Stimulated activated CD4-positive, alpha-beta T cell treated with anti-CD3 and anti-CD28 coated beads, Interleukin-2, amount 100 ng/mL, for 4 hours (primary cell): ENCODE results near the gene ACAT2.
"Not testable (repeated sequence)": the region's sequence is repeated elsewhere in the genome, so short reads cannot be mapped to it uniquely, and the experiment has no call there.

ENCODE experiments used
- DNase-seq: peaks from one replicate; pipeline ENCODE4 v3.0.0-alpha.2; 2020; ENCODE audit warnings: low read depth

The ACAT2 gene

DNA sequence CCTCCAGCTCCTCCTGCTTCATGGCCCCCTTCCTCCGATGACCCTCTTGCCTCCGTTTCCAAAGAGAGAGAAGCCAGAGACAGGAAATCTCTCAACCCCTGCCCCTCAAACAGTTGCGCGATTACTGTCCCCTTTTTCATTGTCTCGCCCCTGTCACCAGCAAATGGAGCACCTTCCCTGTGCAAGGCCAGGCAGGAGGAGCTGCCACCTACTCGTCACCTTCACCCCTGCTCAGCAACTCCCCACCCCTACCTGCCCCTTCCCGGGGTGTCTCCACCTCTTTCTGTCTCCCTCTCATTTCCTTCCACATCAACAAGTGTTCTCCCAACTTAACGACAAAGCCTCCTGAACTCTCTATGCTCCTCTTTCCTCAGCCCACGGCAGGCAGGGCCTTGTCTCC is 51.9 kb downstream of the ACAT2 start:
- no peak for DNase-seq

DNA sequence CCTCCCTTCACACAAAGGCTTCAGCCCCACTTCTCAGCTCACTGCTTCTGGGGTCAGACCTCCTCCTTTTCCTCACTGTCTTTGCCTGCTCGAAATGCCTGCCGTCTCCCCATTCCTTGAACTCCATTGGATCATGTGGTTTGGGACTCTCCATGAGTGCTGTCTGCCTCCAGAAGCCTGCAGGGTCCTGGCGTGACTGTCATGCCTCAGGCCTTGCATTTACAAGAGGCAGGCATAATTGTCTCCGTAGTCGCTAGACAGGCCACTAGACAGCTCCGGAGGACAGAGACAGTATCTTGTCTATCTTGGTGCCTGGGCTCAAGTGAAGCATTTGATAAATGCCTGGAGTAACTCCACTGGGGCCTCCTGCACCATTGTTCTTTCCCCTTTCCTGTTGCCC is 53.6 kb downstream of the ACAT2 start:
- DNase-seq: no peak

DNA sequence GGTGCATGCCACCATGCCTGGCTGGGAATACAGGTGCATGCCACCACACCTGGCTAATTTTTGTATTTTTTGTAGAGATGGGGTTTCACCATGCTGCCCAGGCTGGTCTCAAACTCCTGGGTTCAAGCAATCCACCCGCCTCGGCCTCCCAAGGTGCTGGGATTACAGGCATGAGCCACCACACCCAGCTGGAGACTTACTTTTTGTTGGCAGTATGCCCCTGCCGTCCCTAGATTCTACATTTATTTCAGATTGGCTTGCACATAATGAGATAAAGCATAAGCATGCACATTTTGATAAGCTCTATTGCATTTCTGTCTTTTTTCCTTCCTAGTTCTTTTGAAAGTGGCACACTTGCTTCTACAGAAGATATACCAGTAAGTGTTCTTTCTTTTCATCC is 54.9 kb downstream of the ACAT2 start:
- DNase-seq: not testable (repeated sequence)

DNA sequence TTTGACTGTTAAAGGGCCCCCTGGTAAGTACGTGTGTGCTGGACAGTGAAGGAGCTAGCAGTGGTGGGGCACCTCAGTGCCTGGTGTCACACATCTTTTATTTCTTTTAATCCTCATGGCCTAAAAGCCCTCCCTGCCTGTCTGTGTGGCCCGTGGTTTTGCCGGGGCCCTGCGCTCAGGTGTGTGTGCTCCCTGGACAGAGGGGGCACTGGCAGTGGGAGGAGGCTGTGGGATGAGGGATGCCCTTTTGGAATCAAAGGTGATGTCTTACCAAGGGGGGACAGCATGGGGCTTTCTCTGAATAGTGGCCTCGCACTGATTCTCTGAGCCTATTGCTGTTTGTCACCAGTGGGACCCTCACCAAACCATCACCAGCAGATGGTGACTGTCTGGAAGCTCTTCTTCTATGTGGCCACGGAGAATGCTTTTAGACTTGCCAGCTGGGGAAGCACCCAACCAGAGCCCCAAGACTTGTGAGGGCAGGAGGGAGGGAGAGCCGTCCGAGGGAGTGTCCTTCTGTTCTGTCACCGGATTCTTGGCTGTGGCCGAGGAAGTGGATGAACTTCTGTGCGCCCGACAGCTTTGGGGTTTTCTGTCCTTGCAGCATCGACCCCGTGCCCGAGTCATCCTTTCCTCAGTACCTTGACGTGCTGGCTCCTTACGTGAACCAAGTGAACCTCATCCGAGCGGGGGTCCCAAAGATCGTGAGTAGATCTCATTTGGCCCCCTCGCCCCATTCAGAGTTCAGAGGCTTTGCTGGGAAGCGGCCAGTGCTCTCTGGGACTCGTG is 56.3 kb downstream of the ACAT2 start:
- no peak for DNase-seq

DNA sequence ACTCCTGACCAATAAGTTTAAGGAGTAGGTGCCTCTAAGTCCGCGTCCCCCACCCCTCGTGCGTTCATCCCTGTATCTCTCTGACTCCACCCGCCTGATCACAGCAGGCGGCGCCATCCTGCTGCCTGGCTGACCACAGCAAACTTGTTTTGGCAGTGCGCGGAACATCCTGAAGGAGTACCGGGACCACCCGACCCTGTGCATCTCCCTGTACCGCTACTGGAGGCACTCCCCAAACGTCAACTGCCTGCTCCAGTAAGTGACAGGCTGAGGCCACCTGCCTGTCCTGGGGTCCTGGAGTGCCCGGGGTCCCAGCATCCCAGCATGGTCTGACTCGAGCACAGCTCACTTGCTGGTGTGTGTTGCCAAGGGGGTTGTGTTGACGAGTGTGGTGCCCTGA is 57.3 kb downstream of the ACAT2 start:
- no peak for DNase-seq

DNA sequence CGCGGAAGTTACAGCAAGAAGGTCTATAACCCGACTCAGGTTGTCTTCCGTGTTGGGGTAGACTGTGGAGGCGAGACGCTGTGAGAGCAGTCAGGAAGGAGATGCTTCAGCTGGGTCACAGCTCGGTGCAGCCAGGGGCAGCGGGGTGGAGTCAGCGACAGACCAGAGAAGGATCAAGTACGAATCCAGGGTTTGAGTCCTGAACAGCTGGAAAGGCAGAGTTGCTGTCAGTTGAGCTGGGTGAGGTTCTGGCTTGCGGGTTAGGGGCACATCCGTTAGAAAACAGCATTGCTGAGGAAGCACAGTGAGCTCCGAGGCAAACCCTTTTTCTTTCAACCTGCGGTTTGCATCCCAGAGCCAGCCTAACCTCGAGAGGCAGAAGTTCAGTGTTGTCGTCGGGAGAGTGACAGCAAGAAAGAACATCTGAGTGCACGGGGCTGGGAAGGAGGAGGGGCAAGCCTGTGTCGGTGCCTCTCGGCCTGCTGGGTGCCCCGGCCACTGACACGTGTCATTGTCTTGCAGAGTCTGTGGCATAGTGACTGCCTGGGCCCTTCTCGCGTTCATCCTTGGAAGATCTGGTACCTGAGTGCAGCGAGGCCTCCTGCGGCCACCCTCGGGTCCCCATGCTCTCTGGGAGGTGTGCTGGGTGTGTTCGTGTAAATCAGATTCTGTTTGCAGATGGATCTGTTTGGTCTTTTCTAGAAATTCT is 58.2 kb downstream of the ACAT2 start:
- peak; percentile 5 for DNase-seq

DNA sequence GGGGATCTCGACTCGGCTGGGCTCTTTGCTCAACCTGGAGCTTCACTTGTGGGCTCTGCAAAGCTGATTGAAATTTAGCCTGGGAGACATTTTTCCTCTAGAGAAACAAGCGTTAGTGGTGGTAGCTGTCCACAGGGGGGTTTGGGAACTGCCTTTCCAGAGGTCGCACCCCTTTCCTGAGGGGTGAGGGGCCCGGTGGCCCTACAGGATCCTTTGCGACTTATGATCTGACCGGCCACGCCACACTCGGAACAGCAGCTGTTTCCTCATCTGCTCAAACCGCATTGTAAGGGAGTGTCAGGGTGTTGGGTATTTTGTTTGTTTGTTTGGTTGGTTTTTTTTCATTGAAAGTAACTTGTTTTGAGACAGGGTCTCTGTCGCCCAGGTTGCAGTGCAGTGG is 59.3 kb downstream of the ACAT2 start:
- no peak for DNase-seq

DNA sequence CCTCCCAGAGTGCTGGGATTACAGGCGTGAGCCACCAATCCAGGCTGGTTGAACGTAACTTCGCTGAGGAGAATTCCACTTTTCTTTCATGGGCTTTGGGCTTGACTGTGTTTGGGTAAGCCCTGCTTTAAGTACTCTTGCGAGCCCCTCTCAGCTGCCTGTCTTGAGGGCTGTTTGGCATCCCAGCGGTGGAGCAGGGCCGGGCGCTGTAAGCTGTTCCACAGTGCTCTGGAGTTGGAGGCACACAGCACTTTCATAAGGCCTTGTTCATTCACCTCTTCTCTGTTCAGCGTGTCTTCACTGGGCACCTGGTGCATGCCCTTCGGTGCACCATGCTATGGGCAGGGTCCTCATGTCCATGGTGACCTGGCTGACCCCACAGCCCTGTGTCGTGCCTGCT is 59.9 kb downstream of the ACAT2 start:
- DNase-seq: no peak

DNA sequence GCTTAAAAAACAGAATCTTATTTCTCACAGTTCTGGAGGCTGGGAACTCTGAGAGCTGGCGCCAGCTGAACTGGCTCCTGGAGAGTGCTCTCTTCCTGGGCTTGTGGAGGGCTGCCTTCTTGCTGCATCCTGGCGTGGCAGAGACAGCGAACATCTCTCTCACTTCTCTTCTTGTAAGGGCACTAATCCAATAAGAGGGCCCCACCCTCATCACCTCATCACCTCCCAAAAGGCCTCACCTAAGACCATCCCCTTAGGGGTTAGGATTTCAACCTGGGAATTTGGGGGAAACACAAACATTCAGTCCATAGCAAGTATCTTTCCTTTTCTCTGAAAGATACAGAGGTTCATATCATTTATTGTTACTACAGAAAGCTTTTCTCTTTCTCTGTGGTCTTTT is 62.1 kb downstream of the ACAT2 start:
- no peak for DNase-seq

DNA sequence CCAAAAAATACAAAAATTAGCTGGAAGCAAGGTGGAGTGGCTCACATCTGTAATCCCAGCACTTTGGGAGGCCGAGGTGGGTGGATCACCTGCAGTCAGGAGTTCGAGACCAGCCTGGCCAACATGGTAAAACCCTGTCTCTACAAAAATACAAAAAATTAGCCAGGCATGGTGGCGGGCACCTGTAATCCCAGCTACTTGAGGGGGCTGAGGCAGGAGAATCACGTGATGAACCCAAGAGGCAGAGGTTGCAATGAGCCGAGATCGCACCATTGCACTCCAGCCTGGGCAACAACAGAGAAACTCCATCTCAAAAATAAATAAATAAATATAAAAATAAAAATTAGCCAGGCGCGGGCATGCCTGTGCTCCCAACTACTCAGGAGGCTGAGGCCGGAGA is 62.8 kb downstream of the ACAT2 start:
- not testable (repeated sequence) for DNase-seq

DNA sequence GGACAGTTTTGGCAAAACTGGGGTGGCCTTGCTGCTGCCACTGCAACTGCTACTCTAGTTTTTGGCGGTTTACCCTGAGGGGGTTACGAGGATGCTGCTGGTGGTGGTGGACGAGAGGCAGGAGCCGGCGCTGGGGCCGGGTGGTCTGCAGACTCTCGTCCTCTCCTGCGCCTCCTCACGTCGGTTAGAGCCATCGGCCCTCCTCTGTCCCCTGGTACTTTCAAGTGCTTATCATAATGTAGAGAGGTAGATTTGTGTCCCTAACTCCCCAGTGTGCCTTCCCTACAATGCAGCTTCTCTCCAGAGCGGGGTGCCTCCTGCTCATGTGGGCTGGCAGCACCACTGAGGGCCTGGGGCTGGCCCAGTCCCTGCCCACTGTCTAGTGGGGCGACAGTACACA is 64.2 kb downstream of the ACAT2 start:
- no peak for DNase-seq

DNA sequence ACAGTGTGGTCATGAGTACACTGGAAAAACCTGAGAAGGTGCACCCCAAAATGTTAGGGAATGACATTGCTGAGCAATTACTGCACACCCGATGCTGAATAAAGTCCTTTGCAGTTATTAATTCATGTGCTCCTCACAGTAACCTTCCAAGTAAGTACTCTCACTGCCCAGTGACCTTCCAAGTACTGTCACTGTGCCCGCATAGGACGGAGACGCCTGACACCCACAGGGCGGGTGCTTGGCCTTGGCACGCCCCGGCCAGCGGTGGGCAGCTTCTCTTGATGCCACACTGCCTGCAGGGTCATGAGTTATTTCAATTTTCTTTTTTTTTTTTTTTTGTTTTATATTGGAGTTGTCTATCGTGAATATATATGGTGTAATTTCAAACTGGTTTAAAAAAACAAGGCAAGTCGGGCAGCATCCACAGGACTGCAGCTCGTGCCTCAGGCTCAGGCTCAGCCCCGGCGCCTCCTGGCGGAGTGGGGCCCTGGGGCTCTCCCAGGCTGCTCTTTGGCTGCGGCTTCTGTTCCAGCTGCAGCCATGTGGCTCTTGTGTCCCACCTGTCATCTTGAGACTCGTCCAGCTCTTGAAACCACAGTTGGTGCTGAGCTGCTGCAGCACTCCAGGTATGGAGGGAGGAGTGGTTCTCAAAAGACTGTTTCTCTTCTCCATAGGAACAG is 65.3 kb downstream of the ACAT2 start:
- no peak for DNase-seq

DNA sequence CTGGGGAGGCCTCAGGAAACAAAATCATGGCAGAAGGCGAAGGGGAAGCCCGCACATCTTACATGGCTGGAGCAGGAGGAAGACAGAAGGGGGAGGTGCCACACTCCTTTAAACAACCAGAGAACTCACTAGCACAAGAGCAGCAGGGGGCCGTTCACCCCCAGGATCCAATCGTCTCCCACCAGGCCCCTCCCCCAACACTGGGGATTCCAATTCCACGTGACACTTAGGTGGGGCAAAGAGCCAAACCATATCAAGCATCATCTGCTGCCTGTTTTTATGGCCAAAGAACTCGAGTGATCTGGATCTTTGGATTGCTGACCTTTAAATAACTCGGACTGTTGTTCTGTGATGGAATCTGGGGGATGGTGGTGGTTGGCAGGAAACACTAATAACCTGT is 66.2 kb downstream of the ACAT2 start:
- no peak for DNase-seq
